Liver (tissue), 3 donors: ENCODE data around the gene APBA3.

Source experiments
- HNF4G ChIP-seq: IDR thresholded peaks from 2 replicates; pipeline ENCODE4 v1.6.1; 2016; ENCODE audit warnings: antibody characterized with exemption
- JUND ChIP-seq, 2 donors: IDR thresholded peaks; 2 replicates each; pipeline ENCODE4 v1.6.1; 2016; ENCODE audit warnings: antibody characterized with exemption in 2 of 2
- RAD21 ChIP-seq, 2 donors: IDR thresholded peaks; 2 replicates each; pipeline ENCODE4 v1.6.1; 2016; ENCODE audit warnings: antibody characterized with exemption in 2 of 2, mild to moderate bottlenecking in 2 of 2
- TAF1 ChIP-seq: conservative IDR thresholded peaks from 2 replicates; pipeline ENCODE4 v1.6.1; 2016; ENCODE audit warnings: antibody characterized with exemption, mild to moderate bottlenecking
- YY1 ChIP-seq: IDR thresholded peaks from 2 replicates; pipeline ENCODE4 v1.6.1; 2016; ENCODE audit warnings: antibody characterized with exemption, mild to moderate bottlenecking
- TF ChIP-seq, protein P1 (sequence below): fragments of 150-350 bp; IDR thresholded peaks from 2 replicates; pipeline ENCODE4 v1.5.1; 2017; ENCODE audit warnings: improper control_type of control experiment, low read depth, low read length; ENCODE audit not compliant: missing input control
- donor health status: healthy.
- donor health status: healthy.

DNA sequence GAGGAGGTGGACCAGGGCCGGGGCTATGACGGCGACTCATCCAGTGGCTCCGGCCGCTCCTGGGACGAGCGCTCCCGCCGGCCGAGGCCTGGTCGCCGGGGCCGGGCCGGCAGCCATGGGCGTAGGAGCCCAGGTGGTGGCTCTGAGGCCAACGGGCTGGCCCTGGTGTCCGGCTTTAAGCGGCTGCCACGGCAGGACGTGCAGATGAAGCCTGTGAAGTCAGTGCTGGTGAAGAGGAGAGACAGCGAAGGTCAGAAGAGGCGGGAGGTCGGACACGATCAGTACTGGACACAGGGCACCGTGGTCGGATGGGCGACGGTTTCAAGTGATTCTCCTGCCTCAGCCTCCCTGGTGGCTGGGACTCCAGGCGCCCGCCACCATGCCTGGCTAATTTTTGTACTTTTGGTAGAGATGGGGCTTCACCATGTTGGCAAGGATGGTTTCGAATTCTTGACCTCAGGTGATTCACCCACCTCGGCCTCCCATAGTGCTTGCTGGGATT, 31.0 kb downstream of the APBA3 start:
- TF ChIP-seq, protein P1, sequence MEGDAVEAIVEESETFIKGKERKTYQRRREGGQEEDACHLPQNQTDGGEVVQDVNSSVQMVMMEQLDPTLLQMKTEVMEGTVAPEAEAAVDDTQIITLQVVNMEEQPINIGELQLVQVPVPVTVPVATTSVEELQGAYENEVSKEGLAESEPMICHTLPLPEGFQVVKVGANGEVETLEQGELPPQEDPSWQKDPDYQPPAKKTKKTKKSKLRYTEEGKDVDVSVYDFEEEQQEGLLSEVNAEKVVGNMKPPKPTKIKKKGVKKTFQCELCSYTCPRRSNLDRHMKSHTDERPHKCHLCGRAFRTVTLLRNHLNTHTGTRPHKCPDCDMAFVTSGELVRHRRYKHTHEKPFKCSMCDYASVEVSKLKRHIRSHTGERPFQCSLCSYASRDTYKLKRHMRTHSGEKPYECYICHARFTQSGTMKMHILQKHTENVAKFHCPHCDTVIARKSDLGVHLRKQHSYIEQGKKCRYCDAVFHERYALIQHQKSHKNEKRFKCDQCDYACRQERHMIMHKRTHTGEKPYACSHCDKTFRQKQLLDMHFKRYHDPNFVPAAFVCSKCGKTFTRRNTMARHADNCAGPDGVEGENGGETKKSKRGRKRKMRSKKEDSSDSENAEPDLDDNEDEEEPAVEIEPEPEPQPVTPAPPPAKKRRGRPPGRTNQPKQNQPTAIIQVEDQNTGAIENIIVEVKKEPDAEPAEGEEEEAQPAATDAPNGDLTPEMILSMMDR = no peak
- TF ChIP-seq JUND (IDR thresholded peaks at IDR 0.05) (no peak), HNF4G (no peak), RAD21 (IDR thresholded peaks at IDR 0.05) (no peak), TAF1 (no peak), YY1 (no peak)
